Posterior vena cava (tissue), 2 donors: ENCODE data around the gene C1orf174. TPM values are rescaled to one million over a fixed set of nuclear protein-coding genes. Genes with fewer than 3 reads are reported as not detected.
"Not testable (repeated sequence)": the region's sequence is repeated elsewhere in the genome, so short reads cannot be mapped to it uniquely, and the experiment has no call there.

Experiments
- DNase-seq: peaks from one replicate; pipeline ENCODE4 v3.0.0-alpha.2; 2020; ENCODE audit warnings: low spot score
- intact Hi-C, 2 donors: fragments of 100-400 bp; cut with DNase I; formaldehyde crosslinking; loops; one replicate each; pipeline versions ENCODE4 v1.14.1 to v1.14.2; 2022 to 2023
- total RNA-seq, 2 donors: library from RNA; stranded (reverse); fragmentation: NEBNext Ultra II Directional; extraction: Animal tissue kit (Norgen Biotek cat#: 25700); gene quantifications; one replicate each; pipeline ENCODE4 v1.2.1, GENCODE V29; 2021
- donor health status: DM: yes; HTN: yes; CAD: no.
- donor health status: DM: yes; HTN: yes; CAD: no.

C1orf174 gene
- total RNA-seq, 2 donors from 2014 or later: 18.7 to 20.4 TPM

DNA sequence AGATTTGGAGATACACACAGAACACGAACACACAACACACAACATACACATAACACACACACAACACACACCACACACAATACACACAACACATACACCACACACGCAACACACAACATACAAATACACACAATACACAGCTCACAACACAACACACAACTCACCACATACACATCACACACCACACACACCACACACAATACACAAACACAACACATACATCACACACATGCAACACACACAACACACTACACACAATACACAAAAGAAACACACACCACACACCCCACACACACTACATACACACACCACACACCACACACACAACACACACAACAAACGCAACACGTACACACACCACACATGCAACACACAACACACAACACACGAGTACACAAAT, 29.1 kb upstream of the C1orf174 start:
- intact Hi-C loops: no loop called here
- DNase-seq: no peak

DNA sequence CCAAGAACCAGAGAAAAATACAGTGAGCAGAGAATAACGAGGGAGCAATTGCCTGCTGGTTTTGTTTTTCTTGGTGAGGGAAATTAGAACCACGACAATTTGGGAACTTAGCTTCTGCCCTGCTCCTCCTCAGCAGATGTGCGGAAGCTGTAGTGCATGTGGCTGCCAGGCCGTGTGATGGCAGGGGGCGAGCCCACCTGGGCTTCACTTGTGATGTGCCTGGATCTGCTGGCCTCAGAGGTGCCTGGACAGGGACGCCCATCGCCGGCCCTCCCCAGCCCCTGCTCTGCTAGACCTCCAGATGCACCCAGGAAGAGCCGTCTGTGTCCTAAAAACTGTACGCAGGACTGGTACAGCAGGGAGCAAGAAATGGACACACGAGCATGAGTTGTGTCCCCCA, 28.5 kb upstream of the C1orf174 start:
- intact Hi-C loops: no loop called here
- DNase-seq: peak; percentile 74

DNA sequence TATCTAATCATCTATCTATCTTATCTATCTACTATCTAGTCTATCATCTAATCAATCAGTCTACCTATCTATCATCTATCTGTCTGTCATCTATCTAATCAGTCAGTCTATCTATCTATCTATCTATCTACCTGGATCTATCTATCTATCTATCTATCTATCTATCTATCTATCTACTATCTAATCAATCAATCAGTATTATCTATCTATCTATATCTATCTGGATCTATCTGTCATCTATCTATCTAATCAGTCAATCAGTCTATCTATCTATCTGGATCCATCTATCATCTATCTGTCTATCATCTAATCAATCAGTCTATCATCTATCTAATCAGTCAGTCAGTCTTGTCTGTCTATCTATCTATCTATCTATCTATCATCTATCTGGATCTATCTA, 26.9 kb upstream of the C1orf174 start:
- intact Hi-C loops: no loop called here
- no peak for DNase-seq

DNA sequence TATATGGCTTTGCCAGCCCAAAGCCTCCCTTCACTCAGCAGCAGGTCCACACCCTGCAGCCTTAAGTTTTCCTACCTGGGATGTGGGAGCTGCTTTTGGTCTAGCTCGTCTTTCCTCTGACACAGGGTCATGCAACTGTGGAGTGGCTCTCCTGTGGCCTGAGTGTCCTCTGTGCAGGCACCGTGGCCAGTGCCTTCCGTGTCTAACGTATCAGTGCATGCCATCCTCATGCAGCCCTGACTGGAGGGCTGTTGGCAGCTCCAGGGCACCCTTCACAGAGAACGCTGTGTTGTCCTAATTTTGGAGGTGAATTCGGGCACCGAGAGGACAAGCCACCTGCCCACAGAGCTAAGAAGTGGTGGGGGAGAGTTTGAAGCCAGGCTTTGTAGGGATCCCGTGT, 25.7 kb upstream of the C1orf174 start:
- DNase-seq: no peak

DNA sequence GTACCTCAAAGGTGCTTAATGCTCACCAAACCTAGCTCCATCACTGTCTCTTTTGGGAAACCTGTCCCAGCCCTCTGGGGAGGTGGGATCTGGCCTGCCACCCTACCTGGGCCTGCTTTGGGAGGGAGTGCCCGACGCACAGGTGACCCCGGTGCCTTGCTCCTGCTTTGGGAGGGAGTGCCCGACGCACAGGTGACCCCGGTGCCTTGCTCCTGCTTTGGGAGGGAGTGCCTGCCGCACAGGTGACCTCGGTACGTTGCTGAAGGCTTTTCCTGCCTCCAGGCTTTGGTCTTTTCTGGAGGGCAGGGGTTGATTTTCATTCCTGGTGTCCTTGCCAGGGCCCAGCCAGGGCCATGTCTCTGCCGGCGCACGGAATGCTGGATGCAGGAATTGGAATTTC, 25.2 kb upstream of the C1orf174 start:
- intact Hi-C loops: no loop called here
- DNase-seq: no peak

More for the DNA sequence above, 25.7 kb upstream of the C1orf174 start:
- intact Hi-C loops: no loop called here

DNA sequence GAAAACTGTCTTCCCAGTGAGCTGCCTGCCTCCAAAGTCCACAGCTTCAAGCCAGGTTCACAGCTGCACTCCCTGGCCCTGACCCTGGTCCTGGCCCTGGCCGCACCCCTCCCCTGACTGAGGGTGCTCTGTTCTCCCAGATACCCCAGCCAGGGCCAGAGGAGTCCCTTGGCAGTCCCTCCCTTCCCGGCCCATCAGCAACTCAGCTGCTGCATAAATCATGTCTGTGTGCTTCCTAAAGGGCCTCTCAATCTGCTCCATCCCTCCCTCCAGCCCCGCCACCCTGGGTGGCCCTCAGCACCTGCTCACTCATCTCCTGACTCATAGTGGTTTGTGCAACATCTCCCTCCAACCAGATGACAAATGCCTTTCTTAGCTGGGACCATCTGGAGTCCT, 24.8 kb upstream of the C1orf174 start:
- DNase-seq: no peak
- intact Hi-C loops: no loop called here

DNA sequence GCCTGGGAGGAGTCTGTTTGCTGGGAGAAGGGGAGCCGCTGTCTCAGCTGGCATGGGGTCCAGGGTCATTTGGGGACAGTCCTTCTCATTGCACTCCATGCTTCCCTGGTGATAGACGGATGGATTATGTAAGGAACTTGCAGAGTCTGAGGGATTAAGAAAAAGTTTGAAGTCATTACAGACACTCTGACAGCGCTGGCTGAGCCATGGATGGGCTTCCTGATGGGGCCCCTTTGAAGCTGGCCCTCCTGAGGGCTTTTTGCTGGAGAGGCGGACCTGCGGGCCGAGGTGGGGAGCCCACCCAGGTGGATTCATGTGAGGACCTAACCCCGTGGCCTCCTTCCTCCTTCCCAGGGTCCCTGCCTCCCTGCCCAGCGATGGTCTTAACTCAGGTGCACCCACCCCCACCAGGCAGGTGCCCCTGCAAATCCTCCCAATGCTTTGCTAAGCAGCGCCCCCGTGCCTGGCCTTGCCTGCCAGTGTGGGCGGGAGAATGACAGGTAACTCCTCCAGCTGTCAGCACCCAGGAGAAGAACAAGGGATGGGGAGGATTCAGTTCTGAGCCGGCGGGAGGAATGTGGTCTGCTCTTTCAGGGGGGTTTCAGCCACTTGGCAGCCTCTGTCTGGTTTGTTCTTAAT, 24.2 kb upstream of the C1orf174 start:
- no peak for DNase-seq
- intact Hi-C loops: no loop called here

DNA sequence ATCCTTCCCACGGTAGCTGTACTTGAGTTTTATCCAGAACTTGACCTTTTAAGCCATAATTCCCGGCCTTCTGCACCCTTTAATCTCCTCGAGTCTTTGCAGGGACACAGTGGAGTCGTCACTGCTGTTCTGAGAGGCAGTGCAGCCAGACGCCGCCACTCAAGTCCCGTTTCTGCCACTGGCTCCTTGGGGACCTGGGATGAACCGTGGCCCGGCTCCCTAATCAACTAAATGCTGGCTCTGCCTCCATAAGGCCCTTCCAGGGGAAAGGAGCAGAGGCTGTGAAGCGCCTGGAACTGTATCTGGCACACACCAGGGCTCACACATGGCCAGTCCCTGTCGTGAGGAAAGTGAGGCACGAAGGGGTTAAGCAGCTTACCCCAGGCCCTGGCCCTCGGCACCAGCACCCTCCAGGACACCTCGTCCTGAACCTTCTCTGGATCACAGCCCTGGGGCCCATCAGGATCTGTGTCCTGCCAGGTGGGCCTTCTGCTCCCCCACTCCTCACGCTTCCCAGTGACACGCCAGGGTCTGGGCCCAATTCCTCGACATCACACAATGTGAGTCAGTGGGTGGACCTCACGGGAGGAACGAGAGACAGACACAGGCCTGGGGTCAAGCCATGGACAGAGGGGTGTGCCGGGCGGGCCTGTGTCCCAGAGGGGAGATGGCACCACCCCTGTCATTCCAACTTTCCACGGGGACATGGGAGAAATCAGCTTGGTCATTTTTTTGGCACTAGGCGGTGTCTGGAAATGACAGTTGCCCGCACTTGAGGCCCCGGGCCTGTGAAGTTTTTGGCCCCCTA, 23.5 kb upstream of the C1orf174 start:
- DNase-seq: no peak
- intact Hi-C loops: no loop called here

DNA sequence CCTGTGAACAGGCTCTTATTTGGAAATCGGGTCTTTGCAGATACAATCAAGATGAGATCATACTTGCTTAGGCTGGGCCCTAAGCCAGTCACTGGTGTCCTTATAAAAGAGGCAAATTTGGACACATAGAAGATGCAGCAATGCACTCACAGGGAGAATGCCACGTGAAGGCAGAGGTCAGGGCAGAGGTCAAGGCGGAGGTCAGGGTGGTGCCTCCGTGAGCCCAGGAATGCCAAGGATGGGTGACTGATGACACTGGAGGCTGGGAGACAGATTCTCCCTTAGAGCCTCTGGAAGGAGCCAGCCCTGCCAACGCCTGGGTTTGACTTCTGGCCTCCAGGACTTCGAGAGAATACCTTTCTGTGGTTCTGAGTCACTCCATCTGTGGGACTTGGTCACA, 22.8 kb upstream of the C1orf174 start:
- intact Hi-C loops: no loop called here
- DNase-seq: no peak

DNA sequence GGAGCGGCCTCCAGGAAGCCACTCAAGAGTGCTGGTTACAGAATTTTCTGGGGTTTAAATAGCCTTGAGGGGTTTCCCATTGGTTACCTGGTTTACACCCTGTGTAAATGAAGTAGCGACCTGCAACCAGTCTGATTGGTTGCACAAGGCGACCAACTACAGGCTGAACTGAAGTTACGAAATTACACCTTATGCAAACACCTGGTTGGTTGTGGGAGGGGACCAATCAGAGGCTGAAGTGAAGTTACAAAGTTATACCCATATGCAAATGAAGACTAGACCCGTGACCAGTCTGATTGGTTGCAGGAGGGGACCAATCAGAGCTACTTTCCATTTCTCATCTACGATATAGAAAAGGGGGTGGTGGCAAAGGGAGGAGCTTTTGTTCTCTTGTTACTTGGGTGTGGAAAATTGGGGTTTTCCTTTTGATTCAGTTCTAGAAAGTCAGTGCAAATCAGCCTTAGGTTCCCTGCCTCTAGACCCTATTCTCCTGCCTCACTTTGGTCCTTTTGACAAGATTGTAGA, 22.2 kb upstream of the C1orf174 start:
- intact Hi-C loops: no loop called here
- DNase-seq: no peak

DNA sequence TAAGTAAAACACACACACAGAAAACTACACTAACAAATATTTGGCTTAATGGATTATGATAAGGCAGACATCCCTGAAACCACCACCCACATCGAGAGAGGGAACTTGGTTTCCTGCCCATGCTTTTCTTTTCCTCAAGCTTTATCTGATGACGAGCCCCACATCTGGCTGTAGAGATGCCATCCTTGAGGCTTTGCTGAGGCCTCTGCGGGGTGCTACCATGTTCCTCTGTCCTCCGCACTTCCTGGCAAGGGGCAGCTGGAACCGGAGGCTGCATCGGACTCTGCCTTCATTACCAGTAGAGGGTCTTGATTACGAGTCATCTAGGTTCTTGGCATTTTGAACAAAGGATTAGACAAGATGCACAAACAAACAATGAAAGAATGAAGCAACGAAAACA, 21.7 kb upstream of the C1orf174 start:
- intact Hi-C loops: no loop called here
- peak; percentile 64 for DNase-seq

DNA sequence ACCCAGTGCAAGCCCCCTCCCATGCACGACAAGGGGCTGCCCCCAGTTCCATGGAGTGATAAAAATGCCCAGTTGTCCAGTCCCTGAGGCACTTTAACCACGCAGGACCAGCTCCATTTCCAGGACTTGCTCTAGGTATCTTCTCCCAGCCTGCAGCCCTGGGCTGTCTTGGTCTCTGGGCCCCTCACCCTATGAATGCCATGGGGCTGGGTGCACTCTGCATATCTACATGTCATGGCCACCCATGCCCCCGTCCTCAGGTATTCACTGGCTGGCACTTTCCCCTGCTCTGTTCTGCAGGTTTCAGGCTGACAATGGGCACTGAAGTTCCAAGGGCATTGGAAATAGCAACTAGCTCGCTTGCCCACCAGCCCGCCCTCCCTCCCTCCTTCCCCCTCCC, 19.6 kb upstream of the C1orf174 start:
- DNase-seq: peak; percentile 51
- intact Hi-C loops: no loop called here

DNA sequence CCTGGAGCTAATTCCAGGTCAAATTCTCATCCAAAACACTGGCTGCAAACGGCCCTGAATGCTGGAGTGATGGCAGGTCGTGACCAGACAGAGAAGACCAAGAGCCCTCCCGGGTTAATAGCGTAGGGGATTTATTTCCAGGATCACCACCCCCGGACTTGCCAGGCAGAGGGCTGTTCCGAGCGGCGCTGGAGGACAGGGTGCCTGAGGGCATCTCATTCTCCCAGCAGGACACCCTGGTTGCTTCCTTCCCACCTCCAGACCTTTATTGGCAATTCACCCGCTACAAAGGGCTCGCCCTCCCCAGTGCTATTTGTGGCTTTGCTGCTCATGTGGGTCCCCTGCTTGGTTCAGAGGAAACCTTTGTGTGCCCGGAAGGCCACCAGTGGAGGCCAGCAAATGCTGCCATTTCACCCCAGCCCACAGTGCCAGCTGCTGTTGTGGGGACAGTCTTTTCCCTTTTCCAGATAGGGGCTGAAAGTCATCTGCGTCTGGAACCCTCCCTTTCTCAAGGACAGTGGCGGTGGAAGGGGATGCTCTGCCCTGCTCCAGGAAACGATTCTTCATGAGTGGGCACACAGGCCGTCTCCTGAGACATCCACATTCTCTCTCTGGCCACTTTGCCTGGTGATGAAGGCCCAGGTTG, 19.0 kb upstream of the C1orf174 start:
- intact Hi-C loops: no loop called here
- DNase-seq: peak; percentile 46

DNA sequence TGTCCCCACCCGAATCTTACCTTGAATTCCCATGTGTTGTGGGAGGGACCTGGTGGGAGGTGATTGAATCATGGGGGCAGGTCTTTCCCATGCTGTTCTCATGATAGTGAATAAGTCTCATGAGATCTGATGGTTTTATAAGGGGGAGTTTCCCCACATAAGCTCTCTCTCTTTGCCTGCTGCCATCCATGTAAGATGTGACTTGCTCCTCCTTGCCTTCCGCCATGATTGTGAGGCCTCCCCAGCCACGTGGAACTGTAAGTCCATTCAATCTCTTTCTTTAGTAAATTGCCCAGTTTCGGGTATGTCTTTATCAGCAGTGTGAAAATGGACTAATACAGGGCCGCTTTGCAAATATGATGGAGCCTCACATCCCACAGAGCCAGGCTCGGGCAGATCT, 18.3 kb upstream of the C1orf174 start:
- DNase-seq, intact Hi-C loops: not testable (repeated sequence)

DNA sequence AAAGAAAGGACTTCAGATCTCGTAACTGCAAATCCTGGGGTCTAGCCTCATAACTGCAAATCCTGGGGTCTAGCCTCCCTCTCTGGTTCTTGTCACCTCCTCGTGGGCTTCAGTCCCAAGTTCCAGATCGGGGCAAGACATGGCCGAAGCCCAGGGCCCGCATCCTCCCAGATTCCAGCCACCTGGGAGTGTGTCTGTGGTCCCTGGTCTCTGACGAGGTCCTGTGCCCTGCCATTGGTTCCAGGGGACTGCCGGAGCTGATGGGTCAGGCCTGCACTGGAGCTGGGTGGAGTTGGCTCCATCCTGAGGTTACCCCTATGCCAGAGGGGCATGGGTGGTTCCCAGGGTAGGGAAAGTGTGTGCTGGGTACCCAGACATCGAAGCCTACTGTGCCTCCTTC, 17.7 kb upstream of the C1orf174 start:
- peak; percentile 62 for DNase-seq
- intact Hi-C loops: no loop called here

DNA sequence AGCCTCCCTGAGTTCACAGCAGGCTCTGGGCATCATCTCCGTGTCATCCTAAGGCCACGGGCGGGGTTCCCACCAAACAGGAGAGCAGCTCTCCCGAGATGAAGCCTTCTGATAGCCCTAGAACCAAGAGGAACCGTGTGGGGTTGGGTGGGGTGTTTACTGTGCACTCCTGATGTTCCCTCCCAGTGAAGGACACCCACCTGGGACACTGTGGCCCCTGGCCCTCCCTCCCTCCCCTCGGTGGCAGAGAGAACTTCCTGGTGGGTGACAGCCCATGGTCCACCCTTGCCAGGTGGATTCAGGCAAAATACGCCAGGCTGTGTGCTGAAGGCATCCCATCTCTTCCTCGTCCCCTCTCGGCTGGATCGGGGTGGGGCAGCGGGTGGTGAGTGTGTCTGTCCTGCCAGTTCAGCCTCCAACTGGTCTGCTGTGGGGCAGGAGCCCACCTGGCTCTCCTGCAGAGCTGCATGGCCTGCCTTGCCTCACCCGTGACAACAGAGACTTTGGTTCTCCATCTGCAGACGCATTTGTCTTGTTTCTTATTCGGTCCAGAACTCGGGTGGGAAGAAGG, 15.6 kb upstream of the C1orf174 start:
- intact Hi-C loops: no loop called here
- peak; percentile 53 for DNase-seq

DNA sequence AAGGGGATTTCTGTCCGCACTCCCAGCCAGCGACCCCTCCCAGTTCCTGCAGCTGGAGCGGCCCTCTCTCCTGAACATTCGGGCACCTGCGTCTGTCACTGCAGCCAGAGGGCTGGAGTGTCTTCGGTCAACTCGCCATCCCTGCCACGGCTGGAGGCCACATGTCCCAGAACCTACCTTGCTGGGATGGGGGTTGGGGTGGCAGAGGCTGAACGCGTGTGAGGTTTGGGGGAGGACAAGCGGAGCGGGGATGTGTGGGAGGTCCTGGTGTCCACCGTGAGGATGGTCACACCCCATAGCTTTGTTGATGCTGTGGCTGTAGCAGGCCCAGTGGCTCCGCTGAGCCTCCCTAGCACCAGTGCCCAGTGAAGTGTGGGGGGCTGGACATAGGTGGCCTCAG, 14.8 kb upstream of the C1orf174 start:
- intact Hi-C loops: no loop called here
- DNase-seq: peak; percentile 56

DNA sequence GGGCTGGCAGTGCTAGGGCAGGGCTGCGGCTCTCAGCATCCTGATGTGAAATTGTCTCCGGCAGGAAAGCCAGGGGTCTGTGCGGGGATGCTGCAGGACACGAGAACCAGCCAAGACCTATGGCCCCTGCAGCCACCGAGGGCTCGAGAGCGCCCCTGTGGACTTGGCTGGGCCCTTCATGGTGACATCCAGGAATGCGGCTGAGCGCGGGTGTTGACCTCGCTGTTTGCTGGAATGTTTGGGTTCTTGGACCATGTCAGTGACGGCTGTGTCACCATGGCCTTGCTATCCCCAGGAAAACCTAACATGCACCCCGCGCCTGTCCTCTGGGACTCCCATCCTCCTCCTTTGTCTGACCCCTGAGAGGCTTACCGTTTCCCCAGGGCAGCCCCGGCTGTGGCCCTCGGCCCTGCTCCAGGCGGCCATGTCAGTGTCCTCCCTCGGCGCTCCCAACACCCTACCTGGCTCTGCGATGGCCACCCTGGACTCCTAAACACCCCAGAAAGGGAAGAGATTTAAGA, 14.3 kb upstream of the C1orf174 start:
- intact Hi-C loops: no loop called here
- DNase-seq: peak; percentile 69

DNA sequence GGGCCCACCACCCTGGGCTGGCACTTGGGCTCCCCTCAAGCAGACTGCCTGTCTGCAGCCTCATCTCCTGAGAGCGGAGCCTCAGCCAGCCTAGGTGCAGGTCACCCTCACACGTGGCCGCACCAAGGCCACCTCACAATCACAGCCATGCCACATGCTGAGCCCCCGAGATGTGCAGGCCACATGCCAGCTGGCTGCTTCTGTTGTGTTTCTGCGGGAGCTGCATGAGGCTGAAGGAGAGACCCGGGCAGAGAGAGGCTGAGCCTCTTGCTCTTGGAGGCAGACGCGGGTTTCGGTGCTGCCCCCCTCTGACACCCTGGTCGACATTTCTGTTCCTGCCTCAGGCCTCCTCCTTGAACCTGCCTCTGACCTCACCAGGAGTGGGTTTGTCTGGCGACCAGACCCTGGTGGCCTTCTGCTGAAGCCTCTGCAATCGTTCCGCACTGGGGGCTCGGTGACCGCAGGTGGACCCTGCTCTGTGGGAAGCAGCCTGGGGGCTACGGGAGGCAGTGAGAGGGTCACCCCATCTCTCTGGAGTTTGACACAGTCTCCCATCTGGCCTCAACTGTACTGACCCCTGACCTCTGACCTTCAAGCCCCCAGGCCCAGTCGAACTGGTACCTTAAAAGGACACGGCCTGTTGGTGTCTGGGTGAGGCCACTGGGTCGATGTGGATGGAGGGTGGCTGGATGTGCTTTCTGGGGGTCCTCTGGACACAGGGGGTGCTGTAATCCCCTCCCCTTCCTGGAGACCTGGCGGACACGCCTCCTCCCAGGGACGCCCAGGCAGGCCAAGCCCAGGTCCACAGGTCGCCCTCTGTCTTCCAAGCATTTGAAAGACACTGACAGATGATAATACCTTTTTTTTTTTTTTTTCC, 13.0 kb upstream of the C1orf174 start:
- intact Hi-C loops: no loop called here

More for the DNA sequence above, 13.0 kb upstream of the C1orf174 start:
- peak; percentile 76 for DNase-seq
